K562 (cell line): ENCODE results near the gene ATXN1L. TPM values are rescaled to one million over a fixed set of nuclear protein-coding genes. Genes with fewer than 3 reads are reported as not detected.

Experiments used
- DPF2 ChIP-seq: fragments of 450-650 bp; IDR thresholded peaks from 2 replicates; pipeline ENCODE4 v1.6.1; 2016
- EP400 ChIP-seq: fragments of 450-650 bp; IDR thresholded peaks from 2 replicates; pipeline ENCODE4 v1.6.1; 2017; ENCODE audit warnings: antibody characterized with exemption, mild to moderate bottlenecking, moderate library complexity
- ETV5 ChIP-seq: sonication (generic); formaldehyde crosslinking; IDR thresholded peaks from 2 replicates; pipeline ENCODE4 v1.4.0; 2020; ENCODE audit warnings: low read depth, mild to moderate bottlenecking, missing genetic modification reagents
- KHSRP ChIP-seq: fragments of 450-650 bp; IDR thresholded peaks from 2 replicates; pipeline ENCODE4 v1.6.1; 2017
- PML ChIP-seq: IDR thresholded peaks from 2 replicates; pipeline ENCODE4 v1.6.1; 2012; ENCODE audit warnings: low read length, inconsistent platforms
- RFX1 ChIP-seq: fragments of 450-650 bp; IDR thresholded peaks from 2 replicates; pipeline ENCODE4 v1.6.1; 2016; ENCODE audit warnings: mild to moderate bottlenecking, moderate library complexity
- SAFB ChIP-seq: fragments of 200-400 bp; formaldehyde crosslinking; IDR thresholded peaks from 2 replicates; pipeline ENCODE4 v1.6.1; 2017; ENCODE audit warnings: low read depth, low read length, borderline replicate concordance
- SIX5 ChIP-seq, 2 experiments: IDR thresholded peaks; 2 replicates each; pipeline ENCODE4 v1.6.1; 2011; ENCODE audit warnings: low read length in 2 of 2, borderline replicate concordance in 1 of 2, low read depth in 1 of 2, mild to moderate bottlenecking in 1 of 2, moderate library complexity in 1 of 2; ENCODE audit not compliant: insufficient read depth in 1 of 2
- YY1 ChIP-seq, 3 experiments: IDR thresholded peaks; 2 replicates each; pipeline ENCODE4 v1.6.1; 2011; ENCODE audit warnings: low read length in 2 of 3, mild to moderate bottlenecking in 2 of 3, moderate library complexity in 2 of 3, borderline replicate concordance in 1 of 3, control low read depth in 1 of 3, low read depth in 1 of 3; ENCODE audit not compliant: insufficient read depth in 3 of 3, insufficient replicate concordance in 2 of 3, control insufficient read depth in 1 of 3, insufficient read length in 1 of 3; ENCODE audit errors: extremely low read depth in 1 of 3
- ZFP30 ChIP-seq: fragments of 250-450 bp; sonication (Bioruptor Pico); IDR thresholded peaks from 2 replicates; pipeline ENCODE4 v1.8.0; 2022; ENCODE audit warnings: moderate library complexity, mild to moderate bottlenecking, inconsistent platforms, borderline replicate concordance
- ZNF224 ChIP-seq: sonication (generic); formaldehyde crosslinking; IDR thresholded peaks from 2 replicates; pipeline ENCODE4 v1.8.0; 2022; ENCODE audit warnings: mild to moderate bottlenecking, missing genetic modification reagents
- polyA plus RNA-seq, 8 experiments: library from polyadenylated mRNA; depleted of rRNA in 4 of 8; stranded (reverse) in 5 of 8; unstranded in 3 of 8; fragments of >200 nt; fragmentation: Nextera tagmentation in 2 of 8; fragmentation: Illumina TruSeq in 1 of 8; extraction: Ambion mirVana in 2 of 8; extraction: Trizol in 1 of 8; gene quantifications; 2 replicates each; pipeline versions ENCODE4 v1.2.1 to v1.2.3, GENCODE V29; 2011 to 2014; ENCODE audit warnings: inconsistent platforms in 1 of 8, missing spikeins in 1 of 8
- total RNA-seq, 7 experiments: library from RNA; depleted of rRNA in 6 of 7; stranded (reverse); fragments of >200 nt in 6 of 7; fragmentation: Illumina TruSeq in 2 of 7; extraction: Trizol in 2 of 7; gene quantifications; 2 replicates each; pipeline versions ENCODE4 v1.2.1 to v1.2.3, GENCODE V29; 2011 to 2021; ENCODE audit warnings: low replicate concordance in 1 of 7
- TF ChIP-seq, protein P1 (sequence below): fragments of 450-650 bp; IDR thresholded peaks from 2 replicates; pipeline ENCODE4 v1.6.1; 2016; ENCODE audit warnings: missing biosample characterization, missing genetic modification characterization
- TF ChIP-seq, protein P2 (sequence below): fragments of 200-800 bp; sonication (Bioruptor generic); IDR thresholded peaks from 2 replicates; pipeline ENCODE4 v1.6.1; 2016; ENCODE audit warnings: missing genetic modification characterization, missing compliant biosample characterization
- TF ChIP-seq, protein P3 (sequence below): fragments of 450-650 bp; IDR thresholded peaks from 2 replicates; pipeline ENCODE4 v1.6.1; 2016; ENCODE audit warnings: low read depth, mild to moderate bottlenecking, moderate library complexity
- TF ChIP-seq, protein P4 (sequence below): fragments of 450-650 bp; formaldehyde crosslinking; IDR thresholded peaks from 2 replicates; pipeline ENCODE4 v1.4.0; 2020; ENCODE audit warnings: mild to moderate bottlenecking
- TF ChIP-seq, protein P5 (sequence below): fragments of 250-450 bp; sonication (Bioruptor Pico); IDR thresholded peaks from 2 replicates; pipeline ENCODE4 v1.9.0; 2021; ENCODE audit warnings: mild to moderate bottlenecking, inconsistent platforms

ATXN1L gene
- total and polyA plus RNA-seq, 9 of the 15 experiments (the other 6 are each of a cell fraction or from before 2014, with no cell fraction given), result 1.4 to 11.3 (median 9.3) TPM

DNA sequence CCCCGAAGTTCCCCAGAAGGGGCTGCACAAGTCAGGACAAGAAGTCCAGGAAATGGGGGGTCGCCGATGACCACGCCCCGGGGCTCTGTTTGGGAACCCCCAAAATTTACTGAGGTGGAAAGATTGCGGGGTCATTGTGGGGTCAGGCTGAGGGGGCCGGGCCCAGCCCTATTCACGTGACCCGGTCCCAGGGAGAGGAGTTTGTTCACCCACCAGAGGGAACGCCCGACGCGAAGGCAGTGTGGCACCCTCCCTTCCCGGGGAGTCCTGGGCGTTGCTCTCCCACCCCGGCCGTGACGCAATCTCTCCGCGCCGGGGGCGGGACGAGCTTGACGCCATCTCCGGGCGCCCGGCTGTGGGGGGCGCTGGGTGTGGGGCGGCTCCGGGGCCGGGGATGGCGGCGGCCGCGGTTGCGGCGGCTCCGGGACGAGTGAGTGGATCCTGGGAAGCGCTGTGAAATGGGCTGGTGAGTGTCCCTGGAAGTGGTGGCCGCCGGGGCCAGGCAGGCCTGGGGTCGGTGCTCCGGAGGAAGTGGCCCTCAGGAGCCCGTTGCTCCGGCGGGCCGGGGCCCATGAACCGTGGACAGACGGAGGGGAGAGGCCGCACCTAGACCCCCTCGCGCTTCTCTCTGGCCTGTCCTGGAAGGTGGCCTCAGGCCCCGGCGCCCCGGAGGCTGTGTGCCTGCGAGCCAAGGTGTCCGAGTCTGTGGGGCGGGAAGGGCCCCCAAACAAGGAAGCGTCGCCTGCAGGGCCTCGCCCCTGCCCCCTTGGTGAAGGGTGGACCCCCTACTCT is at the start of gene ATXN1L (continued):
- TF ChIP-seq, protein P1, sequence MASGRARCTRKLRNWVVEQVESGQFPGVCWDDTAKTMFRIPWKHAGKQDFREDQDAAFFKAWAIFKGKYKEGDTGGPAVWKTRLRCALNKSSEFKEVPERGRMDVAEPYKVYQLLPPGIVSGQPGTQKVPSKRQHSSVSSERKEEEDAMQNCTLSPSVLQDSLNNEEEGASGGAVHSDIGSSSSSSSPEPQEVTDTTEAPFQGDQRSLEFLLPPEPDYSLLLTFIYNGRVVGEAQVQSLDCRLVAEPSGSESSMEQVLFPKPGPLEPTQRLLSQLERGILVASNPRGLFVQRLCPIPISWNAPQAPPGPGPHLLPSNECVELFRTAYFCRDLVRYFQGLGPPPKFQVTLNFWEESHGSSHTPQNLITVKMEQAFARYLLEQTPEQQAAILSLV (tag), result no peak
- TF ChIP-seq ZFP30 (CRISPR knock-in tag) (no peak), PML (peak; percentile 64; the same call in 1 of the 2 replicates), SIX5 (IDR thresholded peaks at IDR 0.05; ENCODE audit: borderline replicate concordance in 1 of 2, insufficient read depth in 1 of 2, low read depth in 1 of 2, low read length in 2 of 2) (peak; percentile 24 to 25; a peak in 2 of 4 replicates), DPF2 (peak; percentile 72), ZNF224 (CRISPR knock-in tag) (no peak), KHSRP (peak; percentile 93), ETV5 (no peak), EP400 (peak; percentile 70), SAFB (no peak), RFX1 (no peak), YY1 (IDR thresholded peaks at IDR 0.05; ENCODE audit: borderline replicate concordance in 1 of 3, control insufficient read depth in 1 of 3, extremely low read depth in 1 of 3, insufficient read depth in 3 of 3, insufficient read length in 1 of 3, insufficient replicate concordance in 2 of 3, low read depth in 1 of 3, low read length in 2 of 3) (peak; percentile 14 to 91 (median 83))
- TF ChIP-seq, protein P2, sequence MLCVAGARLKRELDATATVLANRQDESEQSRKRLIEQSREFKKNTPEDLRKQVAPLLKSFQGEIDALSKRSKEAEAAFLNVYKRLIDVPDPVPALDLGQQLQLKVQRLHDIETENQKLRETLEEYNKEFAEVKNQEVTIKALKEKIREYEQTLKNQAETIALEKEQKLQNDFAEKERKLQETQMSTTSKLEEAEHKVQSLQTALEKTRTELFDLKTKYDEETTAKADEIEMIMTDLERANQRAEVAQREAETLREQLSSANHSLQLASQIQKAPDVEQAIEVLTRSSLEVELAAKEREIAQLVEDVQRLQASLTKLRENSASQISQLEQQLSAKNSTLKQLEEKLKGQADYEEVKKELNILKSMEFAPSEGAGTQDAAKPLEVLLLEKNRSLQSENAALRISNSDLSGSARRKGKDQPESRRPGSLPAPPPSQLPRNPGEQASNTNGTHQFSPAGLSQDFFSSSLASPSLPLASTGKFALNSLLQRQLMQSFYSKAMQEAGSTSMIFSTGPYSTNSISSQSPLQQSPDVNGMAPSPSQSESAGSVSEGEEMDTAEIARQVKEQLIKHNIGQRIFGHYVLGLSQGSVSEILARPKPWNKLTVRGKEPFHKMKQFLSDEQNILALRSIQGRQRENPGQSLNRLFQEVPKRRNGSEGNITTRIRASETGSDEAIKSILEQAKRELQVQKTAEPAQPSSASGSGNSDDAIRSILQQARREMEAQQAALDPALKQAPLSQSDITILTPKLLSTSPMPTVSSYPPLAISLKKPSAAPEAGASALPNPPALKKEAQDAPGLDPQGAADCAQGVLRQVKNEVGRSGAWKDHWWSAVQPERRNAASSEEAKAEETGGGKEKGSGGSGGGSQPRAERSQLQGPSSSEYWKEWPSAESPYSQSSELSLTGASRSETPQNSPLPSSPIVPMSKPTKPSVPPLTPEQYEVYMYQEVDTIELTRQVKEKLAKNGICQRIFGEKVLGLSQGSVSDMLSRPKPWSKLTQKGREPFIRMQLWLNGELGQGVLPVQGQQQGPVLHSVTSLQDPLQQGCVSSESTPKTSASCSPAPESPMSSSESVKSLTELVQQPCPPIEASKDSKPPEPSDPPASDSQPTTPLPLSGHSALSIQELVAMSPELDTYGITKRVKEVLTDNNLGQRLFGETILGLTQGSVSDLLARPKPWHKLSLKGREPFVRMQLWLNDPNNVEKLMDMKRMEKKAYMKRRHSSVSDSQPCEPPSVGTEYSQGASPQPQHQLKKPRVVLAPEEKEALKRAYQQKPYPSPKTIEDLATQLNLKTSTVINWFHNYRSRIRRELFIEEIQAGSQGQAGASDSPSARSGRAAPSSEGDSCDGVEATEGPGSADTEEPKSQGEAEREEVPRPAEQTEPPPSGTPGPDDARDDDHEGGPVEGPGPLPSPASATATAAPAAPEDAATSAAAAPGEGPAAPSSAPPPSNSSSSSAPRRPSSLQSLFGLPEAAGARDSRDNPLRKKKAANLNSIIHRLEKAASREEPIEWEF, result no peak
- TF ChIP-seq, protein P3, sequence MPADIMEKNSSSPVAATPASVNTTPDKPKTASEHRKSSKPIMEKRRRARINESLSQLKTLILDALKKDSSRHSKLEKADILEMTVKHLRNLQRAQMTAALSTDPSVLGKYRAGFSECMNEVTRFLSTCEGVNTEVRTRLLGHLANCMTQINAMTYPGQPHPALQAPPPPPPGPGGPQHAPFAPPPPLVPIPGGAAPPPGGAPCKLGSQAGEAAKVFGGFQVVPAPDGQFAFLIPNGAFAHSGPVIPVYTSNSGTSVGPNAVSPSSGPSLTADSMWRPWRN, result no peak
- TF ChIP-seq, protein P4, sequence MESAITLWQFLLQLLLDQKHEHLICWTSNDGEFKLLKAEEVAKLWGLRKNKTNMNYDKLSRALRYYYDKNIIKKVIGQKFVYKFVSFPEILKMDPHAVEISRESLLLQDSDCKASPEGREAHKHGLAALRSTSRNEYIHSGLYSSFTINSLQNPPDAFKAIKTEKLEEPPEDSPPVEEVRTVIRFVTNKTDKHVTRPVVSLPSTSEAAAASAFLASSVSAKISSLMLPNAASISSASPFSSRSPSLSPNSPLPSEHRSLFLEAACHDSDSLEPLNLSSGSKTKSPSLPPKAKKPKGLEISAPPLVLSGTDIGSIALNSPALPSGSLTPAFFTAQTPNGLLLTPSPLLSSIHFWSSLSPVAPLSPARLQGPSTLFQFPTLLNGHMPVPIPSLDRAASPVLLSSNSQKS (CRISPR knock-in tag), result no peak
- TF ChIP-seq, protein P5, sequence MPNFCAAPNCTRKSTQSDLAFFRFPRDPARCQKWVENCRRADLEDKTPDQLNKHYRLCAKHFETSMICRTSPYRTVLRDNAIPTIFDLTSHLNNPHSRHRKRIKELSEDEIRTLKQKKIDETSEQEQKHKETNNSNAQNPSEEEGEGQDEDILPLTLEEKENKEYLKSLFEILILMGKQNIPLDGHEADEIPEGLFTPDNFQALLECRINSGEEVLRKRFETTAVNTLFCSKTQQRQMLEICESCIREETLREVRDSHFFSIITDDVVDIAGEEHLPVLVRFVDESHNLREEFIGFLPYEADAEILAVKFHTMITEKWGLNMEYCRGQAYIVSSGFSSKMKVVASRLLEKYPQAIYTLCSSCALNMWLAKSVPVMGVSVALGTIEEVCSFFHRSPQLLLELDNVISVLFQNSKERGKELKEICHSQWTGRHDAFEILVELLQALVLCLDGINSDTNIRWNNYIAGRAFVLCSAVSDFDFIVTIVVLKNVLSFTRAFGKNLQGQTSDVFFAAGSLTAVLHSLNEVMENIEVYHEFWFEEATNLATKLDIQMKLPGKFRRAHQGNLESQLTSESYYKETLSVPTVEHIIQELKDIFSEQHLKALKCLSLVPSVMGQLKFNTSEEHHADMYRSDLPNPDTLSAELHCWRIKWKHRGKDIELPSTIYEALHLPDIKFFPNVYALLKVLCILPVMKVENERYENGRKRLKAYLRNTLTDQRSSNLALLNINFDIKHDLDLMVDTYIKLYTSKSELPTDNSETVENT, result 0 out of 2 replicates have a peak, but pooled peaks have one; percentile 61
